GM18507 (cell line): Measurements from ENCODE around the gene TNIK.

Experiments
- DNase-seq: peaks from one replicate; pipeline ENCODE4 v3.0.0; 2011; ENCODE audit warnings: low read depth; ENCODE audit not compliant: insufficient read length; ENCODE audit errors: extremely low spot score
- FAIRE-seq: peaks from 2 replicates; lab custom pipeline; 2011; peaks lifted over from hg19 to GRCh38; lab: Jason Lieb, UNC

The TNIK gene

DNA sequence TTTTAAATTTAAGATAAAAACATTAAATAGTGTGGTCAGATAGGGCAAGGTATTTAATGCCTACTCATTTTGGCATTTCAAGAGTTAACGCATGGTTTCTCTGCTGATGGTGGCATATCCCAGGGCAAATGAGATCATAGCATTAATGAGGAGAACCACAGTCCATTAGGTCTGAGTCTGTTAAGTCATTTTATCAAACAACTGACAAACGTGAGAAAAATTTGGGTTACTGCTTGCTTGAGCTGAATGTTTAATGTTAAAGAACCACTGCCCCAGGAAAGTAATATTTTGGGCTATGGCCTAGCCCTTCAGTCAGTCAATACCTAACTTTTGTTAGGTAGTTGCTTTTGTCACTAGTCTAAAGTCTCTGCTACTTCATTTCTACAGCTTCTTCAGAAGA, 395.7 kb downstream of the TNIK start:
- DNase-seq (no peak), FAIRE-seq (no peak)

DNA sequence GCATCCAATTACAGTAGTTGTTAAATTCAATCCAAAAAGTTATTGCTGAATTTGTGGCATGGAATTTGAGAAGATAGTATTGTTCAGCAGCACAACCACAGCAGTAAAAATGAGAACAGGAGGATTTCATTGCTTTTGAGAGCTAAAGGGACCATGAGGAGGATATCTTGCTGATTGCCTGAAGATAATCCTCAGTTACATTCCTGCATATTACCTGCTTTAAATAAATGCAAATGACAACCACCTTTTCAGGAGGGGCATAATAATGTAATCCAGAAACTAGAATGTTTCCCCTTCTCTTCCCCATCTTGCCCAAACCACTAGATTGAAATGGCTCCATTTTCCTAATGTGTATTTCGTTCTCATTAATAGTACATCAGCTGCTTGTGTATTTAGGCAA, 398.5 kb downstream of the TNIK start:
- FAIRE-seq (no peak), DNase-seq (no peak)

DNA sequence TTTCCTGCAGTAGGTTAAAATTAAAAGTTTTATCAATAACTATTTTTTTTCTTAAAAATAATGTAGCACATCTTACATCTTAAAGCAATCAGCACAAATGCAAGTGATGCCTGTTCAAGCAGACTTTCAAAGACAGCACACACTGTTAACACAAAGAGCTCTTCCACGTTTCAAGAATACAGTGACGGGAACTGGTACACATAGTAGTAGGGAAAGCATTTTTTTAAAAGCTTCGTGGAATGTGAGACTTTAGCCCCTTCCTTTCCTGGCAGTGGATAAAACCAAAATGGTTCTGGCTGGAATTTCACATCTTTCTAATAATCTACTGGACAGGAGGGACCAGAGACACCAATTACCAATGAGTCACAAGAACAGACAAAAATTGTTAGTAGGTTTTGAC, 400.2 kb downstream of the TNIK start:
- FAIRE-seq = no peak
- no peak for DNase-seq

DNA sequence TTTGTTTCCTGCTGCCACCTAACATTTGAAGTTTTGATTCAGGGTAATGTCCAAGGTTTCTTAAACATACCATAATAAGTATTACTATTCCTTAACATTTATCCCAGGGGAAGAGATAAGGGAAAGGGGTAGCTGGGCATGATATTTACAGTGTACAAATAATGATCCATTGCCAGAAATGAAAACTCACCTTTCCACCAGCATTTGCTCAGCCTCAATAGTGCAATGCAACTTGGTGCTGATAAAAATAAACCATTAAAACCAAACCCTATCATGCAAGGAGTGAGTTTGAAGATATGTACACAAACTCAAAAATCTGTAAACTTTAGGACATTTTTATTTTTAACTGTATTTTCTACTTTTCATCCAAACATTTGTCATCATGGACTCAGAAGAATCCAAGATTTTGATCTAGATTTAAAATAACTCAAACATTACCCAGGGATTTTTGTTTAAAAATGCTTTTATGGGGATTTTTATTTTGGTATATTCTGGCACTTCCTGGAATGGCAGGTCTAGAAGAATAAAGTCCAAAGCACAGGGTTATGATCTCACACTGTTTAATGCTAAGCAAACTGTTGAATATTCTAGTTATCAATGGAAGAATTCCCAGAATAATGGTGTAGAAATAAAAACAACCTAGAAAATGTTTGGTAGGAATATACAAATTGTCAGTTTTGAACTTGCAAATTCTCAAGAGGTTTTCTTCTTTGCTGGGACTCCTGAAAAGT, 401.2 kb downstream of the TNIK start:
- no peak for FAIRE-seq
- no peak for DNase-seq

DNA sequence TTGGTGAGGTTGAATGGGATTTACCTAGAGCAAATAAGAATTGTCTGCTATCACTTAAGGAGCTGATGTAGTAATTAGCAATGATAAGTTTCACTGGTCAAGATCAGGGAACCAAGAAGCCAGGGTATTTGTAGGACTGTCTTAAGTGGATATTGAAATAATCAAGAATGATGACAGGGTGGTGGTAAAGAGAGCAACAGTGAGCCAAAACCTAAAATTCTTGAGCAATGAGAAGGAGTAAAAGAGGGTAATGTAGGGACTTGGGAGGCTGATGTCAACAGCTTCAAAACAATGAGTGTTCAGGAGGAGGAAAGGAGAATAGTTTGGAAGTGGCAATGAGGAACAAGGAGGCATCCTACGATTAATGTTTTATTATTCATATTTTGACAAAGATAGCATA, 402.1 kb downstream of the TNIK start:
- FAIRE-seq = no peak
- no peak for DNase-seq

DNA sequence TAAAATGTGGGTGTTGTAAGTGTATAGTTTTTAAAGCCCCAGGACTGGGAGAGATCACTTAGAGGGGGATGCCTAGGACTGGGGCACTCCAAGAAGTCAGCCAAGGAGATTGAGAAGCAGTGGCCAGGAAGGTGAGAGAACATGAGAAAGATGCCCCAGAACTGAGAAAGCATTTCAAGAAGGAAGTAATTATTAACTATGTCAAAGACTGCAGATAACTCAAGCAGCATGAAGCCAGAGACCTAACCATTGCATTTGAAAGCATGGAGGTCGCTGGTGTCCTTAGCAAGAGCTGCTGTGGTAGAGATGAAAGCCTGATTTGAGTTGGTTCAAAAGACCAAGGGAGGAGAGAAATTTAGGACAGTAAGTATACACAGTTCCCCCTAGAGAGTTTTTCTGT, 403.1 kb downstream of the TNIK start:
- FAIRE-seq (no peak), DNase-seq (no peak)

DNA sequence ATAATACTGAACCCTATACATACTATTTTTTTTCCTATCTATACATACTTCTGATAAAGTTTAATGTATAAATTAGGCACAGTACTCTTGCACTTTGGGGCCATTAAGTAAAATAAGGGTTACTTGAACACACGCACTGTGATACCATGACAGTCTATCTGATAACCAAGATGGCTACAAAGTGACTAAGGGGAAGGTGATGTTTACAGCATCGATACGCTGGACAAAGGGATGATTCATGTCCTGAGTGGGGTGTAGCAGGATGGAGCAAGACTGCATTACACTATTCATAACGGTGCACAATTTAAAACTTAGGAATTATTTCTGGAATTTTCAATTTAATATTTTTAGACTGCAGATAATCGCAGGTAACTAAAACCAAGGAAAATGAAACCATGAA, 403.7 kb downstream of the TNIK start:
- FAIRE-seq (no peak), DNase-seq (no peak)

DNA sequence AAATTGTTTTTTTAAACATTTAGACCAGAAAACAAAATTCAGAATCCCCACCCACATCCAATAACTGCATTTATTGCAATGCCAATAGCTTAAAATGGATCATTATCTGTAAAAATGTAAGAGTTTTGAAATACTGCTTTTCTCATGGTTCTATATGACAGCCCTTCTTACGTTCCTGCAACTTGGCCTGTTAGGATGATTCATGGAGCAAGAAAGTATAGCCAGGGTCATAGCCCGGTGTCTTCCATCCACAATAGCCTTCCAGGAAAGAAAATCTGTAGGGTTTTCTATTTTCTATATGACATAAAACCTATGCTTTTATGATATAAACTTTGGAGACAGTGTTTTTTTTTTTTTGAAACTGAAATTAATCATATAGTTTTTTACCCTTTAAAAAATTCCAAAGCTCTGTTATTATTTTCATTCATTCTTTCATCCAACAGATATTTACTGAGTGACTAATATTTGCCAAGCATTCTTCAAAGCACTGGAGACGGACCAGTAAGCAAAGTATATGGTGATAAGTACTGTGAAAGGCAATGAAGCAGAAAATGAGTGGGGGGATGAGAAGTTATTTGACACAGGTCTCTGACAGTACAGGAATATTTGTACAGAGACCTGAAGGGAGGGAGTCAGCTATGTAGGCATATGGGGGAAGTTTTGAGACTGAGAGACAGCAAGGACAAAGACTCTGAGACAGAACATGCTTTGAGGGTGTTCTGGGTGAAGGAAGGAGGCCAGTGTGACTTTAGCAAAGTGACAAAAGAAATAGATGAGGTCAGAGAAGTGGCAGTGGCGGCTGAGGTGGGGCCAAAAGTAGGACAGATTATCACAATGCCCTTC, 404.6 kb downstream of the TNIK start:
- FAIRE-seq (no peak), DNase-seq (no peak)

DNA sequence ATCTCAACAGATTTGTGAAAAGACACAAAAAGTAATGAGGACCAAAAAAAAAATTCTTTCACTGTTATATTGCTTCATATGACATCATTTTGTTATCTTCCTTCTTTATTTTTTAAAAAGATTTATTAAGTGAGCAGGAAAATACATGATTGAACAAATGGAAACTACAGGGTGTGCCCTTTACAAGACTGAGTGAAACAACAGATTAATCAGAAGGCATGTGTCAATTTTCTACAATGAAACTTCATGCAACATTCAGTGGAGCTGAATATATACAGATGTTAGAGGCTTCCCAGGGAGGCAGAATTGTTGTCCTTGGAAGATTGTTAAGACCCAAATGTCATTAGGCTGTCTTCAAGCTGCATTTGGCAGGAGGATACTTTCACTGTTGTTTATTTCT, 405.3 kb downstream of the TNIK start:
- FAIRE-seq (no peak), DNase-seq (no peak)

DNA sequence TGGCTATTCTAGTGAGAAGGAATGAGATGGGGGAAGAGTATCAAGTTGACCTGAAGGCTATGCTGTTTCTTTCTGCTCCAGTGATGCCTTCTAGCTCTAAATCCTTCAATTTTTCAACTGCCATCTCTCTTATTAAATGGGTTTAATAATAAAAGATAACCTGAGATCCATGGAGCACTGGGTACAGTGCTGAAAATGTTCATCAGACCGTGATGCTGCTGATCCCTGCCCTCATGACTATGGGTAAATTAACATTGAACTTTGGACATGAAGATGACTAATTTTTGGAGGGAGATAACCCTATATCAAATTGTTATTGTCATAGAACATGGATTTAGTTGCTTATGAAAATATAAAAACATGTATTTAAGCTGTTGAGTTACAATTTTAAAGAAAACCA, 406.0 kb downstream of the TNIK start:
- no peak for FAIRE-seq
- DNase-seq = no peak

DNA sequence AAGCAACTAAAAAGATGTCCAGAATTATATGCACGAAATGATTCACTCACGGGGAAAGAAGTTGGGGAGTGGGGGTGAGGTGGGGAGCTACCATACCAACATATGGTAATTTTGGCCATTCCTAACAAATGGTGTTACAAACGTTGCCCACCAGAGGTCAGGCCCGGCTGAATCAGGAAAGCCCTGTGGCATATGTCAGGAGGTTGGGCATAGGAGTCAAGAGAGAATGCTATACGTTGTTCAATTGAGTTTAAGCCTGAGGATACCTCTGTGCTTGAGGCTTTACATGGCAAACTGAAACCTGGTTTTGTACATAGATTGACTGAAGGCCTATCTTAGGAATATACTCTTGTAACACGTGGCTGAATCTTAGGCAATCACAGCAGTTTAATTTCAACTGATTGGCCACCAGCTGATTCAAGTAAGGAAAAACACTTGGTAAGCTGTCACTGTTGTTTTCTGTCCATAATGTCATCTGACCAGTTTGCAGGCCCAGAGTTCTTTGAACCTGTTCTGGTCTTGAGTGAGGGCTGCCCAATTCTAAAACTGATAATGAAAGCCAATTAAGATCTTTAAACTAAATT, 410.3 kb downstream of the TNIK start:
- DNase-seq (no peak), FAIRE-seq (peak; percentile 73)

DNA sequence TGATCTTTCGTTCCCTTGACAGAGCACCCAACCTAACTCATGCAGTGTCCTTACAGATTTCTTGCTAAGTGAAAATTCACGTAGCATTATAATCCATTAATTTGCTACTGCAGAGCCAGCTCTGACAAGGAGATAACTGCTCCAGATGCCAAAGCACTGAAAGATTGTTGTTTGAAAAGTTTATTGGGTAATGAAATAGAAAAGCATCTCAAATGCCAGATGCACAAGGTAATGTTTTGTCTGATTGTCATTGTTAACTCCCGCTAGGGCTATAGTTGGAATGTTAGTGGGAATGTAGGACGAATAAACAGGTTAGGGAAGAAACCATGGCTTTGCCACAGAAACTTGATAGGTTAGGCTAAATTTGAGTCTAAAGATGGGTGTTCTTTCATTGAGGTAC, 413.4 kb downstream of the TNIK start:
- FAIRE-seq (no peak), DNase-seq (no peak)

DNA sequence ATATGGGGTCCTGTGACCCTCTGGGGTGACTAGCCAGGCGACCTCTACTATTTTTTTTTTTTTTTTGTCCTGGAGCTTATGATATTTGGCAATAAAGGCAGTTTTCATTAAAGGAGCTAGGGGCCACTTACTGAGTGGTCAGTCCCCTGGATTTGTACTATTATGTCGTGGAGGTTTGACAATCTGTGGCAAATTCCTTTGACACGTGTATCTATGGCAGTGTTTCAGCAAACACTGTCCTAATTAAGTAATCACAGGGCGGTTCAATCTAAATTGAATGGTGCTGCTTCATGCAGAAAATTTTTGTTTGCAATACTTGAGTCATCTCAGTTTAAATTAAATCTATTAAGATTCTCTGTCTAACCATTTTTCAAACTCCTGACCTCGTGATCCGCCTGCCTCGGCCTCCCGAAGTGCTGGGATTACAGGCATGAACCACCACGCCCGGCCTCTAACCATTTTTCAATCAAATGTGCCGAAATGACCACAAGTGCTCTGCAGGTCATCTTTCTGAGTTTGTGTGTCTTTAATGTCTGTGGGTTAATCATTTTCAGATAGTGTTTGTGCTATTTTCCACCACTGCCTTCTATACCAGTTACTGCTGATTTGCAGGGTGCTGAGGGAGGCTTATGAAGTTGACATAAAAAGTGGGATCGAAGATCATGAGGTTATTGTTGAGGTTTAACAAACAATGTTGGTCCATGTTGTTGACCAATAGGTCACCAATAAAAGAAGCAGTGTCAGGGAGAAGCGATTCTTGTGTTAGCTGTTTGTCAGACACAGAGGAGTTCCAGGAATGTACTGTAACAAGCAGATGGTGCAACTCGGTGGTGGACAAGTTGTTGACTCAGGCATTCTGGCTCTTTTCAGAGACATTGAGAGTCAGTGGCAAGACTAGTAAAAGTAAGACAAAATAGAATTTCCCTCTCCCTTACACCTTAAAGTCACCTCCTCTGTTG, 415.1 kb downstream of the TNIK start:
- no peak for FAIRE-seq
- DNase-seq = no peak

DNA sequence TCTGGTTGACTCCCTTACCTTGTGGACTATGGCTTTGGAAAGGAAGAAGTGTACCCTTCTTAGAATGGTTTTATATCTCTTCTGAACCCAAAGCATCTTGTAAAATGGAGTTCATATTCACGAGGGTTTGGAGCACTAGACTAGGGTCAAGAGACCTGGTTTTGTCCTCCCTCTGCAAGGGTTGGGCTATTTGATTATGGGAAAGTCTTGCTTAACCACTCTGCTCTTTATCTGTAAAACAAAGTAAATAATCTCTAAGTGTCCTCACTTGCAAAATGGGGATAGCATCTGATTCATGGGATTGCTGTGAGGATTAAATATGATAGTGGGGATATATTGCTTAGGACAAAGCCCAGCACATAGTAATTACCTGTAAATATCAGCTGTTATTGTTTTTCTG, 415.8 kb downstream of the TNIK start:
- no peak for DNase-seq
- no peak for FAIRE-seq

DNA sequence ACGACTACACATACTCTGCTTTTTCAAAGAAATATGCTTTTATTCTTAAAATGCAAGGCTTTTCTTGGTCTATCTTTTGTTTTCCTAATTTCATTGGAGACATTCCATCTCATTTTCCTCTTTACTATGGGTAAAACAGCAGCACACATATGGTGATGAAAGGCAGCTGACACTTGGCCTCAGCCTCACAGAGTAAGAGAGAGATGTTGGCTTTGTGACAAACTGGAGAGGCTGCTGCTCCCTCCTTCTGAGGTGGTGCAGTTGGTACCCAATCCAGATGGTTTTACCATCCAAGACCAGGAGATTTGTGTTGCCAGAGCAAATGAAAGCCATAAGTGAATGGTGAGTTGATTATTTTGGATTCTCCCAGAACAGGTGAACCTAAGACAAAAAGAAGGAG, 420.5 kb downstream of the TNIK start:
- FAIRE-seq (no peak), DNase-seq (no peak)

DNA sequence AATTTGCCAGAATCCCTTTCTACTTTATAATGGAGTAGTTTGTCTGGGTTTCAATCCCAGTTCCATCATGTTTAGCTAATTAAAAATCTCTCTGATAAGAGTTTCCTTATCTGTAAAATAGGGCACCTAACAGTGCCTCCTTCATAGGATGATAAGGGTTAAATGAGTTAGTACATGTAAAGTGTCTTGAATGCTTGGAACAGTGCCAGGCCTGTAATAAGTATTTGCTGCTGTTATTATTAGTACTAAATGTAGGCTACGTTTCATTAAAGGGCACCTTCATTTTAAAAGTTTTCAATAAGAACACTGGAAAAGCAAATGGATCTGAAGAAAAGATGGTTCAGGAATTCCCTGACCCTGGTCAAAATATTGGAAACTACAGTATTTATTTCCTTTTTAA, 421.9 kb downstream of the TNIK start:
- DNase-seq = no peak
- FAIRE-seq = no peak

DNA sequence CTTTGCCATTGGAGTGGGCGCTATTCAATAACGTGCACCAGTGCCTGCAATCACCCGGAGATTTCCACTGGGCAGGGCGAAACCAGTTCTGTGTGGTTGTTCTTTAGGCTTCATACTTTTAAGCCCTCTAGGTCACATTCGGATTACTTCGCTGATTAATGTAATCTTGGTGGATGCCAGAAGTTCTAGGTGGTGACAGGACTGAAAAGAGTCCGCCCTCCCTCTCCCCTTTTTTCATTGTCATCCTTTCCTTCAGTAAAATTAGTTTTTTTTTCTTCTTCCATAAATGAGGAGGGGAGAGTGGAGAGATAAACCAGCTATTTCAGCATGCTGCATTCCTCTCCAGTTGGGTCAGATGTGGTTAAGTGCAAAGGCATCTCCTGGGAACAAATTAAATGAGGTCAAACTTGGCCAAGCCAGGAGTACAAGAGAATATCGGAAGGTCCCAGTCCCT, 431.4 kb downstream of the TNIK start:
- DNase-seq (no peak), FAIRE-seq (no peak)

DNA sequence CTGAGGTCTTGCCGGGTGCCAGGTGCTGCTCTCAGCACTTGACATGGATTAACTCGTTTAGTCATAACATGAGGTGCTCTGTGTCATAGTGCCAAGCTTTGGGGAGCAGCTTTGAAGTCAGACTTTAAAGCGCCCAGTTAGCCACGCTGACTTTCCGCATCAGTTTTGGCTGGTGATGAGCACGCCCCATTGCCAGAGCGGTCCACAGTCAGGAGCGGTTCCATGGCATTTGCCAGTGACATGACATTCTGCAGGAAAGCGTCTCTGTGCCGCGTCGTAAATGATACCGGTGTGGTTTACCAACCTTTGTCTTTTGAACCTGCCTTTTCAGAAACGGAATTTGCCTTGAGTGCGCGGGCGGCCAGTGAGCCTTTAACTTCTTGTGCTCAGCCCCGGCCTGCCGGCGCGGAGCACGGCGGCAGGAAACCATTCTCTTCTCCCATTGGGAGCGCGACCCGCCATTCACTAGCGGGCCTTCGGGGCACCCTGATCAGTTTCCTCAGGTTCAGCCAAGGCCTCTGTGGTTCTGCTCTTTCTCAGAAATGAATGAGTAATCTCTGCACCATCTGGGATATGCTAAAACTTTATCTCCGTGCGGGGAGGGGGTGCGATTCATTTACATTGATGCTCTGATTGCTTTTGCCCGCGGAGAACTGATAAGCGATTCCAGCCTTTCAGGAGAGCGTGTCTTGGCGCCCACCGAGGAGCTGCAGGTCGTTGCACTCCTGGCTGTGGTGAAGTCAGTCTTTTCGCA, 432.0 kb downstream of the TNIK start:
- DNase-seq = no peak
- FAIRE-seq = no peak
